Adipocyte (in vitro differentiated cells): Measurements from ENCODE around the gene METTL6.
"Not testable (repeated sequence)": the region's sequence is repeated elsewhere in the genome, so short reads cannot be mapped to it uniquely, and the experiment has no call there.

Experiments
- DNase-seq: peaks from one replicate; pipeline ENCODE4 v3.0.0-alpha.2; 2015; ENCODE audit warnings: low read depth
- H3K27me3 ChIP-seq: replicated peaks from 2 replicates; pipeline ENCODE4 v1.7.0; 2013; ENCODE audit warnings: mild to moderate bottlenecking, low read length, moderate library complexity; ENCODE audit not compliant: control insufficient read depth, insufficient read depth
- H3K36me3 ChIP-seq: 2 replicates; pipeline ENCODE4 v1.7.0; 2013; ENCODE audit warnings: low read length, mild to moderate bottlenecking, moderate library complexity; ENCODE audit not compliant: control insufficient read depth, insufficient read depth, severe bottlenecking
- H3K4me1 ChIP-seq: 2 replicates; pipeline ENCODE4 v1.7.0; 2013; ENCODE audit warnings: mild to moderate bottlenecking, low read length, moderate library complexity; ENCODE audit not compliant: control insufficient read depth, insufficient read depth
- H3K4me3 ChIP-seq: 2 replicates; pipeline ENCODE4 v1.7.0; 2013; ENCODE audit warnings: mild to moderate bottlenecking, low read length, moderate library complexity
- H3K9ac ChIP-seq: 2 replicates; pipeline ENCODE4 v1.7.0; 2013; ENCODE audit warnings: mild to moderate bottlenecking, low read length, moderate library complexity
- H3K9me3 ChIP-seq: 2 replicates; pipeline ENCODE4 v1.7.0; 2013; ENCODE audit warnings: mild to moderate bottlenecking, low read length, moderate library complexity; ENCODE audit not compliant: control insufficient read depth

The METTL6 gene

GRCh38 chr3:15399970-15400369 lies 27.4 kb downstream of the METTL6 start:
- H3K36me3 ChIP-seq: no peaks in the 10 kb centered on the region
- peaks cover 3% of the 10 kb centered on the region for H3K4me1 ChIP-seq
- H3K9ac ChIP-seq: no peak overlapping the region
- no peaks in the 10 kb centered on the region for H3K9me3 ChIP-seq
- H3K27me3 ChIP-seq: no peaks in the 10 kb centered on the region
- no peak for DNase-seq
- no peak overlapping the region for H3K4me3 ChIP-seq

GRCh38 chr3:15398731-15399133 lies 28.6 kb downstream of the METTL6 start:
- not testable (repeated sequence) for H3K36me3 ChIP-seq, H3K4me1 ChIP-seq, H3K27me3 ChIP-seq, H3K9me3 ChIP-seq, H3K9ac ChIP-seq, H3K4me3 ChIP-seq, DNase-seq

GRCh38 chr3:15393252-15393651 lies 34.1 kb downstream of the METTL6 start:
- not testable (repeated sequence) for H3K36me3 ChIP-seq, H3K9me3 ChIP-seq, H3K27me3 ChIP-seq, DNase-seq, H3K4me1 ChIP-seq, H3K4me3 ChIP-seq, H3K9ac ChIP-seq

DNA sequence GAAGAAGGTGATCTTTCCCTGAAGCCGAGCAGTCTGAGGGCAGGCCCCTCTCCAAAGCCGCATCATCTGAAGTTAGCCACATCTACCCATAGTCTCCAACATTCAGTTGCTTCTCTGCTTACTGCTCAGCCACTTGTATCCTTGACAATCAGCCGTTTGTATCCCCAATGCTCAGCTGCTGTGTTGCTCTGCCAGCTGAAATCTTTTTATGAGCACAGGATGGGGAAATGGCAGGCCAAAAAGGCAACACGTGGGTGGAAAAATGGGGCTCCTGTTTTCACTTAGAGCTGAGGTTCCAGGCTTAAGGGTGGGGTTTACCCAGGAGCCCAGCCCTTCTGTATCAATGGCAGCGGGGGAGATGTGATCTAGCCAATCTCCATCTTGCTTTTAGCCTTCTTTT lies 36.3 kb downstream of the METTL6 start:
- peaks cover 3% of the 10 kb centered on the region for H3K9me3 ChIP-seq
- H3K36me3 ChIP-seq: no peaks in the 10 kb centered on the region
- no peak overlapping the region for H3K4me3 ChIP-seq
- no peaks in the 10 kb centered on the region for H3K27me3 ChIP-seq
- DNase-seq: no peak
- H3K4me1 ChIP-seq: peaks cover 24% of the 10 kb centered on the region
- H3K9ac ChIP-seq: peak overlapping the region; percentile 3

GRCh38 chr3:15390460-15390859 lies 36.9 kb downstream of the METTL6 start:
- H3K4me3 ChIP-seq: no peak overlapping the region
- H3K27me3 ChIP-seq: no peaks in the 10 kb centered on the region
- H3K36me3 ChIP-seq: no peaks in the 10 kb centered on the region
- peaks cover 26% of the 10 kb centered on the region for H3K4me1 ChIP-seq
- H3K9me3 ChIP-seq: peaks cover 3% of the 10 kb centered on the region
- DNase-seq: no peak
- peak overlapping the region; percentile 3 for H3K9ac ChIP-seq

GRCh38 chr3:15388335-15388734 lies 39.0 kb downstream of the METTL6 start:
- peaks cover 36% of the 10 kb centered on the region for H3K4me1 ChIP-seq
- not testable (repeated sequence) for H3K27me3 ChIP-seq, H3K4me3 ChIP-seq, H3K9me3 ChIP-seq, H3K9ac ChIP-seq, DNase-seq, H3K36me3 ChIP-seq

DNA sequence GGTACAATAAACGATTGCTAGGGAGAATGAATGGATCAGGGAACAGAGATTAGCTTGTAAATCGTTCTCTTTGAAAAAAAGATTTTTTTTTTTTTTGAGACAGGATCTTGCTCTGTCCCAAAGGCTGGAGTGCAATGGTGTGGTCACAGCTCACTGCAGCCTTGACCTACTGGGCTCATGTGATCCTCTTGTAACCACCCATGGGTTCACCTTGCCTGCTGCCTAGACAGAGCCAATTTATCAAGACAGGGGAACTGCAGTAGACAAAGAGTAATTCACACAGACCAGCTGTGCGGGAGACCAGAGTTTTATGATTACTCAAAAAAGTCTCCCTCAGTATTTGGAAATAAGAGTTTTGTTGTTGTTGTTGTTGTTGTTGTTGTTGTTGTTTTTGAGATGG lies 39.6 kb downstream of the METTL6 start:
- H3K27me3 ChIP-seq: no peaks in the 10 kb centered on the region
- no peaks in the 10 kb centered on the region for H3K36me3 ChIP-seq
- peak overlapping the region; percentile 35 for H3K4me3 ChIP-seq
- peaks cover 38% of the 10 kb centered on the region for H3K4me1 ChIP-seq
- no peak for DNase-seq
- H3K9me3 ChIP-seq: peaks cover 3% of the 10 kb centered on the region
- peak overlapping the region; percentile 34 for H3K9ac ChIP-seq

DNA sequence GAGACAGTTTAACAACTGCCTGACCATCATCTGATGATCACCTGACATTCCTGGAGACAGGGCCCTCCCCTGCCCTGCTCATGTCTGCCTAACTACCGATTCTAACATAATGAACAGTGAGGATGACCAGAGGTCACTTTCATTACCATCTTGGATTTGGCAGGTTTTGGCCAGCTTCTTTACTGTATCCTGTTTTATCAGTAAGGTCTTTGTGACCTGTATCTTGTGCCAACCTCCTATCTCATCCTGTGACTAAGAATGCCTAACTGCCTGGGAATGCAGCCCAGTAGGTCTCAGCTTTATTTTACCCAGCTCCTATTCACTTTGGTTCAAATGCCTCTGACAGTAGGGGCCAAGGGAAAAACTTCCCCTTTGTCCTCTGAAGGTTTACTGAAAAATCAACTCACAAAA lies 40.2 kb downstream of the METTL6 start:
- H3K27me3 ChIP-seq: no peaks in the 10 kb centered on the region
- H3K9me3 ChIP-seq: peaks cover 3% of the 10 kb centered on the region
- DNase-seq: no peak
- H3K4me1 ChIP-seq: peaks cover 41% of the 10 kb centered on the region
- H3K9ac ChIP-seq: peak overlapping the region; percentile 34
- peak overlapping the region; percentile 35 for H3K4me3 ChIP-seq
- H3K36me3 ChIP-seq: no peaks in the 10 kb centered on the region

DNA sequence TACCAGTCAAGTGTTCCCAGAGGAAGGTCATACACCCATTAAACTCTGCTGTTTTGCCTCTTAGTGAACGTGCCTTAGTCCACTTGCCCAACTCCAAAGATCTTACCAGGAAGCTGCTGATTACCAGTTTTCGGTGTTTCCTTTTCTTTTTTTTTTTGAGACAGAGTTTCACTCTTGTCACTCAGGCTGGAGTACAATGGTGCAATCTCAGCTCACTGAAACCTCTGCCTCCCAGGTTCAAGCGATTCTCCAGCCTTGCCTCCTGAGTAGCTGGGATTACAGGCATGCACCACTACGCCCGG lies 40.7 kb downstream of the METTL6 start:
- H3K27me3 ChIP-seq, H3K9ac ChIP-seq, DNase-seq, H3K9me3 ChIP-seq, H3K36me3 ChIP-seq: not testable (repeated sequence)
- Histone ChIP-seq H3K4me1 (peaks cover 41% of the 10 kb centered on the region), H3K4me3 (peak overlapping the region; percentile 8)

DNA sequence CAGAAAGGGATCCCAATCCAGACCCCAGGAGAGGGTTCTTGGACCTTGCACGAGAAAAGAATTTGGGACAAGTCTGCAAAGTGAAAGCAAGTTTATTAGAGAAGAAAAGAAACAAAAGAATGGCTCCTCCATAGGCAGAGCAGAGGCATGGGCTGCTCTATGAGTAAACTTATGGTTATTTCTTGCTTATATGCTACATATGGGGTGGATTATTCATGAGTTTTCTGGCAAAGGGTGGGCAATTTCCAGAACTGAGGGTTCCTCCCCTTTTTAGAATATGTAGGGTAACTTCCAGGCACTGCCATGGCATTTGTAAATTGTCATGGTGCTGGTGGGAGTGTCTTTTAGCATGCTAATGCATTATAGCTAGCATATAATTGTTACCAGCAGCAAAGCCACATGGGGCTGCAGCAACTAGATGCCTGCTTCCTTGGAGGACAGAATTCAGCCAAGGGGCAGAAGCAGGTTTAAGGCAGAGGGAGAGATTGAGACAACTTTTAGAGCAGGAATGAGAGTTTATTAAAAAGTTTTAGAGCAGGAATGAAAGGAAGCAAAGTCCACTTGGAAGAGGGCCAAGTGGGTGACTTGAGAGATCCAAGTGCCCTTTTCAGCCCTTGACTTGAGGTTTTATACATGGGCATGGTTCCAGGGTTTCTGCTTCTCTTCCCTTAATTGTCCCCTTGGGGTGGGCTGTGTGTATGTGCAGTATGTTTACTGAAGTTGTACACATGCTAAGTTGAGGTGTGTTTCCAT lies 41.3 kb downstream of the METTL6 start:
- Histone ChIP-seq H3K4me1 (peaks cover 47% of the 10 kb centered on the region), H3K4me3 (peak overlapping the region; percentile 8), H3K27me3 (no peaks in the 10 kb centered on the region), H3K9ac (no peak overlapping the region), H3K36me3 (no peaks in the 10 kb centered on the region), H3K9me3 (peaks cover 3% of the 10 kb centered on the region)
- DNase-seq: no peak

GRCh38 chr3:15385238-15385695 lies 42.1 kb downstream of the METTL6 start:
- H3K4me1 ChIP-seq: peaks cover 42% of the 10 kb centered on the region
- not testable (repeated sequence) for H3K27me3 ChIP-seq, H3K9ac ChIP-seq, H3K9me3 ChIP-seq, H3K4me3 ChIP-seq, DNase-seq, H3K36me3 ChIP-seq
